GM13977 (cell line): ENCODE data around the gene PDCD7.
A peak's percentile ranks its signal among the peaks of the same experiment; 100 is the strongest.
"Not testable (repeated sequence)": the region's sequence is repeated elsewhere in the genome, so short reads cannot be mapped to it uniquely, and the experiment has no call there.

Experiments
- DNase-seq: peaks from one replicate; pipeline ENCODE4 v3.0.0; 2012; ENCODE audit warnings: low spot score
- in situ Hi-C: fragments of 300-500 bp; cut with MboI; formaldehyde crosslinking; loops from one replicate; pipeline ENCODE4 v1.12.0; 2022; ENCODE audit warnings: low sequenced_read_pairs, low pct_unique_long_range_greater_than_20kb, mixed read lengths, inconsistent platforms; ENCODE audit not compliant: unreplicated experiment
- TF ChIP-seq, protein P1 (sequence below): IDR thresholded peaks from 2 replicates; pipeline ENCODE4 v1.5.1; 2012; ENCODE audit warnings: mild to moderate bottlenecking, control low read depth; ENCODE audit not compliant: insufficient read depth; ENCODE audit errors: extremely low read depth, missing control alignments

PDCD7 gene

DNA sequence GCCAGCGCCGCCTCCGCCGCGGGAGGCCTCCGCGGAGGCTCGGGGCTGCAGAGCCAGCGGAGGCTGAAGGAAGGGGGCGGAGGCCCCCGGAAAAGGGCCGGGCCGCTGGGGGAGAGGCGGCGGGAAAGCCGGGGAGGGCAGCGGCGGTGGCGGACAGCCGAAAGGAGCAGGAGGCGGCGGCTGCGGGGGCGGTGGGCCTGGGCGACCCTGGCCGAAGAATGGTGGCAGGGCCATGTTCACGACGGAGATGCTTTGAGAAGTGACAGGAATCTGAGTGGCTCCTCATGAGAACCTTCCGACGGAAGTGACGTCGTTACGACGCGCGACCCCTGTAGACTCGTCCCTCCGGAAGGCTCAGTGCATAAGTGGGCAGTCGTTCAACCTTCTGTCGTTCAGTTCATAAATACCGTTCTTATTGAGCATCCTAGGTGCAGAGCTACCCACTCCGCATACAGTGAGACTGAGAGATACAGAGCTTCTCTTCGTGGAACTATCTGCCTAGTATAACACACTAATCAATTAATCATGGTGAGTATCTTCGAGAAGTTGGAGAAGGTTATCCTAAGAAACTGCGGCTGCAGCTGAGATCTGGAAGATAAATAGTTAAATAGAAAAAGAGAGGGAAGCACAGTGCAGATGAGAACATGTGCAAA lies at the start of gene PDCD7:
PDCD7 (minus strand) TSS at position 261 of the 653 bp plus-strand sequence; CDS start at position 234, 27 bp downstream.
- TF ChIP-seq, protein P1, sequence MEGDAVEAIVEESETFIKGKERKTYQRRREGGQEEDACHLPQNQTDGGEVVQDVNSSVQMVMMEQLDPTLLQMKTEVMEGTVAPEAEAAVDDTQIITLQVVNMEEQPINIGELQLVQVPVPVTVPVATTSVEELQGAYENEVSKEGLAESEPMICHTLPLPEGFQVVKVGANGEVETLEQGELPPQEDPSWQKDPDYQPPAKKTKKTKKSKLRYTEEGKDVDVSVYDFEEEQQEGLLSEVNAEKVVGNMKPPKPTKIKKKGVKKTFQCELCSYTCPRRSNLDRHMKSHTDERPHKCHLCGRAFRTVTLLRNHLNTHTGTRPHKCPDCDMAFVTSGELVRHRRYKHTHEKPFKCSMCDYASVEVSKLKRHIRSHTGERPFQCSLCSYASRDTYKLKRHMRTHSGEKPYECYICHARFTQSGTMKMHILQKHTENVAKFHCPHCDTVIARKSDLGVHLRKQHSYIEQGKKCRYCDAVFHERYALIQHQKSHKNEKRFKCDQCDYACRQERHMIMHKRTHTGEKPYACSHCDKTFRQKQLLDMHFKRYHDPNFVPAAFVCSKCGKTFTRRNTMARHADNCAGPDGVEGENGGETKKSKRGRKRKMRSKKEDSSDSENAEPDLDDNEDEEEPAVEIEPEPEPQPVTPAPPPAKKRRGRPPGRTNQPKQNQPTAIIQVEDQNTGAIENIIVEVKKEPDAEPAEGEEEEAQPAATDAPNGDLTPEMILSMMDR = no peak
- DNase-seq = peak; percentile 99
- in situ Hi-C loops = no loop called here

DNA sequence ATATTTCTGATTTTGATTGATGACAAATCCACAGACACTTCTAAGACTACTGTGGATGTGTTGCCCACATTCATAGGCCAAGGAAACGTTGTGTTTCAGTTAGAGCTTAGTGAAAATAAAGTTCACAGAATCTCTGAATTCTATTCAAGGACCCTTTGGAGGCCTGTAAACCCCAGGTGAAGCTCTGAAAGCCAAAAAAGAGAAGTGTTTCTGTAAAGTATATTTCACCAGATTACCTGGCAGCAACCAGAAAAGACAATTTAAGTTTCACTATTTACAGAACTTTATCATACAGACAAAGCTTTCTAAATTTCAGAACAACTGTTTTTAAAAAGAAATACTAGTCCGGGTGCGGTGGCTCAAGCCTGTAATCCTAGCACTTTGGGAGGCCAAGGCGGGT lies 48.9 kb upstream of the PDCD7 start:
- DNase-seq = no peak
- TF ChIP-seq, protein P1 = no peak
- in situ Hi-C loops = loop anchor here (25.0 kb wide), 1 partner anchor 105 kb away; the partner anchor contains the start of genes PARP16 and RNU5A-1

DNA sequence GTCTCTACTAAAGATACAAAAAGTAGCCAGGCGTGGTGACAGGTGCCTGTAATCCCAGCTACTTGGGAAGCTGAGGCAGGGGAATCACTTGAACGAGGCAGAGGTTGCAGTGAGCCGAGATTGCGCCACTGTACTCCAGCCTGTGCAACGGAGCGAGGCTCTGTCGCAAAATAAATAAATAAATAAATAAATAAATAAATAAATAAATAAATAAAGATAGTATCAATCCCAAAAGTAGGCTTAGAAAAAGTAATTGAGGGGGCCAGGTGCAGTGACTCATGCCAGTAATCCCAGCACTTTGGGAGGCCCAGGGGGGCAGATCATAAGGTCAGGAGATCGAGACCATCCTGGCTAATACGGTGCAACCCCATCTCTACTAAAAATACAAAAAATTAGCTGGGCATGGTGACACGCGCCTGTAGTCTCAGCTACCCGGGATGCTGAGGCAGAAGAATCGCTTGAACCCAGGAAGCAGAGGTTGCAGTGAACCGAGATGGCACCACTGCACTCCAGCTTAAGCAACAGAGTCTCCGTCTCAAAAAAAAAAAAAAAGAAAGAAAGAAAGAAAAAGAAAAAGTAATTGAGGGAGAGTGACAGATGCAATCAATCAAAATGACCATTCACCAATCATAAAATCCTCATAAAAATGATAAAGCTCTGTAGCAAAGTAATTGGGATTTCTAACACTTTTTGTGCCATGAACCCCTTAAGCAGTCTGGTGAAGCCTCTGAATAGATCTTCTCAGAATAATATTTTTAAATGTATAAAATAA lies 48.2 kb upstream of the PDCD7 start:
- in situ Hi-C loops = loop anchor here (25.0 kb wide), 1 partner anchor 106 kb away; the partner anchor contains the start of genes PARP16 and RNU5A-1
- DNase-seq = not testable (repeated sequence)

- TF ChIP-seq, protein P1 = no peak
- in situ Hi-C loops = loop anchor here (25.0 kb wide), 1 partner anchor 107 kb away; the partner anchor contains the start of genes PARP16 and RNU5A-1
These were observed 46.6 kb upstream of the PDCD7 start for GRCh38 chr15:65180167-65180566.

DNA sequence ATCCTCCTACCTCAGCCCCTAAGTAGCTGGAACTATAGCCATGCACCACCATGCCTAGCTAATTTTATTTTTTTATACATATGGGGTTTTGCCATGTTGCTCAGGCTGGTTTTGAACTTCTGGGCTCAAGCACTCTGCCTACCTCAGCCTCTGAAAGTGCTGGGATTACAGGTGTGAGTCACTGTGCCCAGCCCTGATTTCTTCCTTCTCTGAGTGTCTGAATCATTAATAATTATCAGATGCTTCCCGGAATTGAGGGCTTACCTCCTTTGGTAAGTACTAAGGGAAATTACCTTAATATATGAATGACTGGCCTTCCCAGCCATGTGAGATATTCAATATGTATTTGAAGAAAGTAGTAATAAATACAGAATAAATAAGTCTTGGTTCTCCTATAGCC lies 44.3 kb upstream of the PDCD7 start:
- TF ChIP-seq, protein P1 = no peak
- in situ Hi-C loops = loop anchor here (25.0 kb wide), 1 partner anchor 109 kb away; the partner anchor contains the start of genes PARP16 and RNU5A-1
- DNase-seq = no peak

More at GRCh38 chr15:65180167-65180566, 46.6 kb upstream of the PDCD7 start:
- DNase-seq = no peak

DNA sequence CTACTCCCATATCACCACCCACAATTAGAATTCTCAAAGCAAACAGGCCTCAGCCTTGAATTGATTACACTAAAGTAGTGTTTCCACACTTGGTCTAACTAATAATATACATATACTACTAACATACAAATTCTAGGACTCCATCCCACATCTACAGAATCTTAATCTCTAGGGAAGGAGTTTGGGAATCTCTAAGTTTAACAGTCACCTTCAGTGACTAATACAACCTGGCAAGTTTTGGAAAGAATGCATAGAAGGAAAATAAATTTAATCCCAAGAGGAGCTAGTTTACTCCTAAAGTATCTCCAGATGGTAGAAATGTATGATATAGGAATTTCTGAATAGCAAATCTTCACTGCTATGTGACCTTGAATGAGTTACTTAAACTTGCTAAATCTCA lies 42.4 kb upstream of the PDCD7 start:
- in situ Hi-C loops = loop anchor here (25.0 kb wide), 1 partner anchor 111 kb away; the partner anchor contains the start of genes PARP16 and RNU5A-1
- TF ChIP-seq, protein P1 = no peak
- DNase-seq = no peak

GRCh38 chr15:65175511-65175910 lies 41.9 kb upstream of the PDCD7 start:
- in situ Hi-C loops = loop anchor here (25.0 kb wide), 1 partner anchor 112 kb away; the partner anchor contains the start of genes PARP16 and RNU5A-1
- no peak for DNase-seq
- TF ChIP-seq, protein P1 = no peak
